Epithelial cell of proximal tubule (primary cell): ENCODE data around the gene EDDM13. TPM values are rescaled to one million over a fixed set of nuclear protein-coding genes. Genes with fewer than 3 reads are reported as not detected.

Experiments
- DNase-seq: peaks from one replicate; pipeline ENCODE4 v3.0.0-alpha.2; 2011; ENCODE audit warnings: low read depth
- H3K4me3 ChIP-seq: 2 replicates; pipeline ENCODE4 v1.5.1; 2011; ENCODE audit warnings: low read depth, mild to moderate bottlenecking, low read length
- CTCF ChIP-seq: conservative IDR thresholded peaks from 2 replicates; pipeline ENCODE4 v1.5.1; 2012; ENCODE audit warnings: low read depth, mild to moderate bottlenecking, low read length
- total RNA-seq: library from RNA; depleted of rRNA; stranded (reverse); fragments of >200 nt; gene quantifications from 2 replicates; pipeline ENCODE4 v1.2.3, GENCODE V29; 2015

The EDDM13 gene
- total RNA-seq, 1 donor from 2014 or later = not detected

DNA sequence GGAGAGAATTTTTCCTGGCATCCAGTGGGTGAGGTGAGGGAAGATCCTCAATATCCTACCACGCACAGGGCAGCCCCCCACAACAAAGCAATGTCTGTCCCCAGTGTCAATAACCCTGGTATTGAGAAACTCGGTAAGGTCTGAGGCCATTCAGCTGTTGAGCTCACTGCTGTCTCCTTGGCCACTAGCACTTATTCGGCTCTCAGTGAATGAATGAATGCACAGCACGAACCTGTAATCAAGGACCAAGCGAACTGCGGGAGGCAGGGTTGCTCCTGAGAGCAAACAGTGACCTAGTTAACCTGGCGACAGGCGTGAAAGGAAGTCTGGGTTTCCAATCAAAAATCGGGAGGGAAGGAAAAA, 41.5 kb downstream of the EDDM13 start:
- TF ChIP-seq CTCF = no peak
- no peak for DNase-seq
- H3K4me3 ChIP-seq = peak overlapping the region; percentile 69

- peak; percentile 51 for DNase-seq
- no peak for TF ChIP-seq CTCF
Measured at GRCh38 chr19:56314381-56315076, 42.0 kb downstream of the EDDM13 start, which contains the start of gene ZSCAN5A. TSS of gene ZSCAN5A (minus strand) at chr19:56314839. CDS start at chr19:56225046, 89,793 bp downstream.

GRCh38 chr19:56315077-56315828, 42.7 kb downstream of the EDDM13 start:
- peak; percentile 94 for DNase-seq
- no peak for TF ChIP-seq CTCF
- H3K4me3 ChIP-seq = peak overlapping the region; percentile 69

More at GRCh38 chr19:56314381-56315076, 42.0 kb downstream of the EDDM13 start, which contains the start of gene ZSCAN5A:
- peak within 1 kb of the TSS; percentile 69 for H3K4me3 ChIP-seq

DNA sequence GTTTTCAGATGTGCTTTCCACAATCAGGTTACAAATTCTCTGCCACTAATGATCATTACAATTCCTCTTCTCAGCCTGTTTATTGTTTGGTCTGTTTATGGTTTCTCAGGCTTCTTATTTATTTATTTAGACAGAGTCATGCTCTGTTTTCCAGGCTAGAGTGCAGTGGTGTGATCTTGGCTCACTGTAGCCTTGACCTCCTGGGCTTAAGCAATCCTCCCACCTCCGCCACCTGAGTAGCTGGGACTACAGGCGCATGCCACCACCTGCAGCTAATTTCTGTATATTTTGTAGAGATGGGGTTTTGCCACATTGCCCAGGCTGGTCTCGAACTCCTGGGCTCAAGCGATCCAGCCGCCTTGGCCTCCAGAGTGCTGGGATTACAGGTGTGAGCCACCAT, 44.2 kb downstream of the EDDM13 start:
- TF ChIP-seq CTCF = no peak
- H3K4me3 ChIP-seq = no peak overlapping the region
- DNase-seq = no peak

- DNase-seq = no peak
- no peak for TF ChIP-seq CTCF
- H3K4me3 ChIP-seq = no peak overlapping the region
Measured at GRCh38 chr19:56317749-56318148, 45.2 kb downstream of the EDDM13 start.

DNA sequence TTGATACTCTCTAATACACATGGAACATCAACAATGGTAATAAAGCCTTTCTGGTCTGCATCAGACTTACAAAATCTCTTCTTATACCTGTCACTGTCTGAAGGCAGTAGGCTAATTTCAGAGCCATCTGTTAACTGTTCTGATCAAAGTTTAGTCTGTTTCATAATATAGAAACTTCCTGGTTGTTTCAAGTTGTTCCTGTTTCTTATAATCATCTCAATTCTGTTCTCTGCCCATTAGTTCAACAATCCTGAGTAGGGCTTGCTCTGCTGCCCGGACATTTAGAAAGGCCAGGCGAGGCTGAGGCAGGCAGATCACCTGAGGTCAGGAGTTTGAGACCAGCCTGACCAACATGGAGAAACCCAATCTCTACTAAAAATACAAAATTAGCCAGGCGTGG, 47.4 kb downstream of the EDDM13 start:
- no peak for DNase-seq
- no peak overlapping the region for H3K4me3 ChIP-seq
- no peak for TF ChIP-seq CTCF
